ENCODE results near the gene AMN.

The AMN gene

GRCh38 chr14:102929241-102930137 lies 7.0 kb downstream of the AMN start:
- no peak for FAIRE-seq

GRCh38 chr14:102930138-102930752 lies 7.8 kb downstream of the AMN start:
- no peak for FAIRE-seq

GRCh38 chr14:102930753-102931579 lies 8.5 kb downstream of the AMN start:
- no peak for FAIRE-seq

- FAIRE-seq: no peak
These were observed 9.3 kb downstream of the AMN start for GRCh38 chr14:102931580-102932285.

- no peak for FAIRE-seq
These were observed 10.2 kb downstream of the AMN start for GRCh38 chr14:102932484-102933248.

GRCh38 chr14:102933618-102934231 lies 11.3 kb downstream of the AMN start:
- FAIRE-seq: no peak

GRCh38 chr14:102935756-102936155 lies 13.3 kb downstream of the AMN start:
- FAIRE-seq: no peak

GRCh38 chr14:102937331-102938175 lies 15.1 kb downstream of the AMN start:
- no peak for FAIRE-seq

GRCh38 chr14:102938191-102938590 lies 15.7 kb downstream of the AMN start:
- FAIRE-seq: no peak

- no peak for FAIRE-seq
These were observed 16.9 kb downstream of the AMN start for GRCh38 chr14:102939329-102939728.

GRCh38 chr14:102939820-102940561 lies 17.5 kb downstream of the AMN start:
- FAIRE-seq: no peak

- FAIRE-seq: no peak
These were observed 18.4 kb downstream of the AMN start for GRCh38 chr14:102940729-102941362.

GRCh38 chr14:102941419-102942011 lies 19.1 kb downstream of the AMN start:
- FAIRE-seq: no peak

GRCh38 chr14:102942069-102942468 lies 19.6 kb downstream of the AMN start:
- FAIRE-seq: no peak

GRCh38 chr14:102943454-102943853 lies 21.0 kb downstream of the AMN start:
- no peak for FAIRE-seq

- no peak for FAIRE-seq
These were observed 21.5 kb downstream of the AMN start for GRCh38 chr14:102943979-102944378.

GRCh38 chr14:102944448-102945330 lies 22.2 kb downstream of the AMN start:
- FAIRE-seq: no peak

Data from G401.6 (cell line).